CD4-positive, alpha-beta T cell treated with Interleukin-4 for 1 hour (primary cell): ENCODE measurements around the gene NUCB2.

Experiments
- DNase-seq, 2 donors: peaks; one replicate each; pipeline ENCODE4 v3.0.0-alpha.2; 2020 to 2022

The NUCB2 gene

DNA sequence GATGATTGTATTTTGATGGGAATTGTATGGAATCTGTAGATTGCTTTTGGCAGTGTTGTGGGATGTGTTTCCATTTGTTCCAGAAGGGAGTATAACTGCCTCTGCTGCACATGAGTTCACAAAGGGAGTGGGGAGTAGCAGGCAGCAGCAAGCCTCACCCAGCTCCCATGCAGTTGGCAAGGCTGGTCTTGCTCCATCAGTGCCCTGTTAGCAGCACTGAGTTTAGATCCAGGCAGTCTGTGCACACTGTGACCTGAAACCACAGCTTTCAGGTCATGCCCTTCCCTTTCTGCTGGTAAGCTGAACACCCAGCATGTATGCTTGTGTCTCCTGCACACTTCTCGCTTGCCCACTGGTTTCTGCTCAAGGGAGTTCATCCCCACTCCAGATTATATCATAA, 3.7 kb upstream of the NUCB2 start:
- DNase-seq = no peak

DNA sequence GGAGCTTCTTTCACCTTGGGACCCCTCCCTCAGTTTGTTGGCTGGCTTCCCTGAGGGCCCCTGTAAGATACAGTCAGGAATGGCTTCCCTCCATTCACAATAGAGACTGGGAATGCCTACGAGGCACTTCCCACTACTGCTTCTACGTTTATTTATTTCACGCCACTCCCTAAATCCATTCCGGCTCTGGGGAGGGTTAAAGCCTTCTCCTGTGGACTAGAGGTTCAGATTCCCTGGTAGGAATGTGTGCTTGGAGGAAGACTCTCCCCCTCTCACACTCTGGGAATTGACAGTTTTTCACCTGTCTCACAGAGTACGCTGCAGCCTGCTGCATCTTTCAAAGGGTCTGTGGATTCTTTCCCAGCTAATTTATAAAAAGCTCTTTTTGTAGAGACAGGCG, 3.3 kb upstream of the NUCB2 start:
- no peak for DNase-seq

DNA sequence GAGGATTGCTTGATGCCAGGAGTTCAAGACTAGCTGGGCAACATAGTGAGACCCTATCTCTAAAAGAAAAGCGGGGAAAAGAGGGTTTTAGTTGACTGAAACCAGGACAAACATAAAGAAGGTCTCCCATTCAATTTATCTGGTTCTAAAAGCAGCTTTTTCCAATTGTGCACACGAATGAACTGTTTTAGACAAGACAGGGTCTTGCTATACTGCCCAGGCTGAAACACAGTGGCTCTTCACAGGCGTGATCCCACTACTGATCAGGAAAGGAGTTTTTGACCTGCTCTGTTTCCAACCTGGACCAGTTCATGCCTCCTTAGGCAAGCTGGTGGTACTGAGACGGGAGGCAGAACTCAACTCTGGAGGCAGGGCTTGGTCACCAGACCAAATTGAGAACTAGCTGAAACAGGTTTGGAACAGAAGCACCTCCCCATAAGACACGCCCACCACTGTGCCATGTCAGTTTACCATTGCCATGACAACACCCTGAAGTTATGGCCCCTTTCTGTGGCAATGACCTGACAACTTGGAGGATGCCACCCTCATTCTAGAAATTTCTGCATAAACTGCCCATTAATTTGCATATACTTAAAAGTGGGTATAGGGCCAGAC, 2.8 kb upstream of the NUCB2 start:
- DNase-seq = peak in 1 of 2 donors; percentile 53

DNA sequence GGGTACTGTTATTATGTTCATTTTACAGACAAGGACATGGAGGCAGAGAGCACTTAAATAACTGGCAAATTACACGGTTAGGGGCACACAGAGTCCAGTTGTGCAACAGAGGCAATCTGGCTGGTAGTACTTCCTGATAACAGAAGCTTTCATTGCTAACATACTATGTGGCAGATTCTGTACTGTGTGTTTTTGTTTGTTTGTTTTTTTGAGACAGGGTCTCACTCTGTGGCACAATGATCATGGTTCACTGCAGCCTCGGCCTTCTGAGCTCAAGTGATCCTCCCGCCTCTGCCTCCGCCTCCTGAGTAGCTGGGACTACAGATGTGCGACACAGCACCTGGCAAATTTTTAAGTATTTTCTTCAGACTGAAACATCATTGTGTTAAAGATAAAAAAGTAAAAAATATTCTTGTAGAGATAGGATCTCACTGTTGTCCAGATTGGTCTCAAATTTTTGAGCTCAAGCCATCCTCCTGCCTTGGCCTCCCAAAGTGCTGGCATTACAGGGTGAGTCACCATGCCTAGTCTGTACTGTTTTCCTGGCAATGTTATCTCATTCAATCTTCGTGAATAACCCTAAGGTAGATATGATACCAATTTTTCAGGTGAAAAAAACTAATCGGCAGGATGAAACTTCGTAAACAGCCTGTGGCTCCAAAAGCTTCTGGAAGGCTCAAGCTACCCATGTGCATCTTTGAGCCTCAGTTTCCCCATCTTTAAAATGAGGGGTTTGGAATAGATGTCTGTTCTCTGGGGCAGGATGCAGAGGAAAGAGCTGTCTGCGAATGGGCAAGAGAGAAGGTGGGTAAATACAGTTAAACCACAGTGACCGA, 921 bp upstream of the NUCB2 start:
- no peak for DNase-seq

DNA sequence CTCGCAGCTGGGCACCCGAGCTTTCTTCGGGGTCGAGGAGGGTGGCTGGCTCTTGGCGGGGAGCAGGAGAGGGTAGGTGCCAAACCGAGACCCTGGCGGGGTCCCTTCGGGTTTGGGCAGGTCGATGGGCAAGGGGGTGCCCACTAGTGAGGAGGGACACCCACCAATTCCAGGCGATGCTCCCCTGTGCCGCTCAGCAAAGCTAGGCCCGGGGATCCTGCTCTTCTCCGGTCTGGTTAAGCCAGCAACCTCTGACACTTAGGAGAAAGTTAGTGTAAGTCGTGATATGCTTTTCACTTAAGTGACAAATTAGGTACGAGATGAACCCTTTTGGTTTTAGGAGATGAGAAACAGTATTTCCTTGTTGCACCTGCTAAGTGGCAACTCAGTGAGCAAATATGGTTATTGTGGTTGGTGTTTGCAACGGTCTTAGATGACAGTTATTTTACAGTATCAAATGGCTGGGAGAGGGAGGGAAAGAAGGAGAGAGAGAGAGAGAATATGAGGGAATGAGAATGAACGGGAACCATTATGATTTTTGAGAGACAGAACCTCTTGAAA, 565 bp downstream of the NUCB2 start:
- DNase-seq = peak in 1 of 2 donors; percentile 54

DNA sequence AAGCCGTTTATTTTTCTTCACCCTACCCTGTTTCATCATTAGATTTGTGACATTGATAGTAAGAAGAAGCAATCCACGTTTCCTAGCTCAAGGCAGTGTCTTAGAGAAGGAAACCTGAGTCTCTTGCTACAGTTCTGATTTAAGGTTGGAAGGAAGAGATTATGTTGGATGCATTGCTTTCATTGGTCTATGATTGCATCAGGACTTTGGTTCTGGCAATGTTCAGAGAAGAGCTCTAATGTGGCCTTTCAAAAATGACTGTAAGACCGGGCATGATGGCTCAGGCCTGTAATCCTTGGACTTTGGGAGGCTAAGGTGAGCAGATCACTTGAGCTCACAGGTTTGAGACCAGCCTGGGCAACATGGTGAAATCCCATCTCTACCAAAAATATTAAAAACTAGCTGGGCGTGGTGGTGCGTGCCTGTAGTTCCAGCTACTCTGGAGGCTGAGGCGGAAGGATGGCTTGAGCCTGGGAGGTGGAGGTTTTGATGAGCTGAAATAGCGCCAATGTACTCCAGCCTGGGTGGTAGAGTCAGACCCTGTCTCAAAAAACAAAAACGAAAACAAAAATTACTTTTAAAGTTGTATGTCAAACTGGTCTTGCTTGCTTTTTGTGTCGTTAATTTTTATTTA, 4.1 kb downstream of the NUCB2 start:
- DNase-seq = no peak

DNA sequence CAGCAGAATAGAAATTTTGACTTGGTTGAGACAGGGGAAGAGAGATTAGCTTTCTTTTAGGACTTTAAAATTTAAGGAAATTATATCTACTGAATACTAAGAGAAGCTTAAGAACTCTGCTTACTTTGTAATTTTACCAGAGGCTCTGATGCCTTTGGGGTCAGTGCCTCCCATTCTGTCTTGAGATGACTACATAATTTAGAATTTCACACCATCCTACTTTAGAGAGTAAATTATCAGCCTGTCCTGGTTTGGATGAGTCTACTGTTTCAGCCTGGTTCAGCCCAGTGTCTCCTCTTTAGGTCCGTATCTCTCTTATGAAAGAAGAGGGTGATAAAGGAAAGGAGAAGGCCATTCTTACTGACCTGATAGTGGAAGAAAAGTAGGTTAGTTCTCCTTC, 9.8 kb downstream of the NUCB2 start:
- no peak for DNase-seq

DNA sequence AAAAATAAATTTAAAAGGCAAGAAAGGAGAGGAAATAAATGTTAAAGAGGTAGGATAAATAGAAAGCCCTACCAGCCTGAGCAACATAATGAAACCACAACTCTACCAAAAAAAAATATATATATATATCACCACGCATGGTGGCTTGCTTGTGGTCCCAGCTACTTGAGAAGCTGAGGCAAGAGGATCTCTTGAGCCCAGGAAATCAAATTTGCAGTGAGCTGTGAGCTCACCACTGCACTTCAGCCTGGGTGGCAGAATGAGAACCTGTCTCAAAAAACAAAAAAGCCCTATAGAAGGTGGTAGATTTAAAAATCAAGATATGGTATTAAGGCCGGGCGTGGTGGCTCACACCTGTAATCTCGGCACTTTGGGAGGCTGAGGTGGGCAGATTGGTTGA, 10.5 kb downstream of the NUCB2 start:
- DNase-seq = peak; percentile 12 to 38

DNA sequence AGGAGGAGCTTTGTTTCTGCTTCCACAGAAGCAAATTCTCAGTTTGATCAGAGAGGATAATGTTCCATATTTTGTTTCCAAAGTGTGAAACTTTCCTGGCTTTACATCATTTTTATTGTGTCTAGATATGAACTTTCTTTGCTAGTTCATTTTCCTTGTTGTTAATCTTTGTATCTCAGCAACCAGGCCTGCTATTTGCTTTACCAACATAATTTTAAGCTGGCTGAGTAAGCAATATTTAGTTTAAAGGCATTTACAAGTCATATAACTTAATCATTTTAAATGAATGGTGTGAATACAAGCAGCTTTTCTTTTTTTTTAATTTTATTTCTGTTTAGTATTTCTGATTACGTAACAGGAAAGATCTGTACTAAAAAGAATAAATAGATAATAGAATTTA, 15.2 kb downstream of the NUCB2 start:
- no peak for DNase-seq

DNA sequence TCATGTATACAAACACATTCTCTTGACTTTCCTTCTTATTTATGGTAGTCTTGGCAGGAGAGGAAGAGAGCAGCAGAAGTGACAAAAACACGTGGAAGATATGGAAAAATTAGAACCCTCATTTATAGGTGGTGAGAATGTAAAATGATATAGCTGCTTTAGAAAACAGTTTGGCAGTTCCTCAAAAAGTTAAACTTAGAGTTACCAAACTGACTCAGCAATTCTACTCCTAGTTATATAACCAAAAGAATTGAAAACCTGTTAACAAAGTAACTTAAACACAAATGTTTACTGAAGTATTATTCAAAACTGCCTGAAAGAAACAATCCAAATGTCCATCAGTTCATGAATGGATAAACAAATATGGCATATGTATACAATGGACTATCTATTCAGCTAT, 16.8 kb downstream of the NUCB2 start:
- DNase-seq = no peak

DNA sequence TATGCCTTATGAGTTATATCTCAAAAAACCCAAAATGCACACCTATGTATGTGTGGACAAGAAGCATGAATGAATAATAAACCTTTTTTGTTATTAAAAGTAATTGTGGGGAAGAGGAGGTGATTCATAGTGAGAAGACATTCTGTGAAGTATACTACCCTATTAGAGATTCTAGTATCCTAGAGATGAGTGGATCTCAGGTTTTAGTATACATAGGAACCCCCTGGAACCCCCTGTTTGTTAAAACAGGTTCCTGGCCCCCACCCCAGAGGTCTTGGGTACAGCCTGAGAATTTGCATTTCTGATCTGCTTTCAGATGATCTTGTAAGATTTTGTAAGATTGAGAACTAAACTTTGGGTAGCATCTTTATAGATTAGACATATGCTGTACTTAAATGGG, 17.5 kb downstream of the NUCB2 start:
- DNase-seq = no peak

DNA sequence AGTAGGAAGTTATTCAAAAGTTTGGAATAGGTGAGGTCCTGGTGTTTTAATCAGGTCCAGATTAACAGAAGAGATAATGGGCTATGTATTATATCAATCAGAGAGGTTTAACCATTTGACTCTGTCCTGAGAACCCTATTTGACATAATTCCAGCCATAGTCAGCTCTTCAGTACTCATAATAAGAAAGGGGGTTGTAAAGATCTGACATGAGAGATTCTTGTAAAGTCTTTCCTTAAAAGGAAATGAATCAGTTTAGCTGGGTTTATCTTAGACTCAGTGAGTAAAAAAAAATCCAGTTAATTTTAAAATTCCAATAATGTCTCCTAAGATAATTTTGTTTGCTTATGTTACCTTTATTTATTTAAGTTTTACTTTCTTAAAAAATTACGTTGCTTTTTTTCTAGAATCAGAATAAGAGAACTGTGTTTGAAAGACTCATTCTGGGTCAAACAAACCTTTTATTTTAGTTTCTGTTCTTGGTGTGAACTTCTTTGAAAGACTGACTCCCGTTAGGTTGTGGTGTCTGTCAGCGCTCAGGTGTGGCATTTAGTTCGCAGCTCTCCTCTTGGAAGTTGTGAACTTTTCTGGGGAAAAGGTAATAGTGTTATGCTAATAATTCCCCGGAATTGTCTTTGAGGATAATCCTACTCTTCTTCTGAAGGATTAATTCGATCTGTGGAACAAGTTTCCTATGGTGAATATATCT, 20.5 kb downstream of the NUCB2 start:
- DNase-seq = no peak

DNA sequence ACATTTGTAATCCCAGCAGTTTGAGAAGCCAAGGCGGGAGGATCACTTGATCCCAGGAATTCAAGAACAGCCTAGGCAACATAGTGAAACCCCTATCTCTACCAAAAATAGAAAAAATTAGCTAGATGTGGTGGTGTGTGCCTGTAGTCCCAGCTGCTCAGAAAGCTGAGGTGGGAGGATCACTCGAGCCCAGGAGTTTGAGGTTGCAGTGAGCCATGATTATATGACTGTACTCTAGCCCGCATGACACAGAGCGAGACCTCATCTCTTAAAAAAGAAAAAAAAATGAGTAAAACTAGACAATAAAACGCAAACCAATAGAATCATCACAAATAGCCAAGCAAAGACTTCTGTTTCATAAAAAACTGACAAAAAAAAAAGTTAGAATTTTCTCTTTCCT, 21.8 kb downstream of the NUCB2 start:
- DNase-seq = no peak

DNA sequence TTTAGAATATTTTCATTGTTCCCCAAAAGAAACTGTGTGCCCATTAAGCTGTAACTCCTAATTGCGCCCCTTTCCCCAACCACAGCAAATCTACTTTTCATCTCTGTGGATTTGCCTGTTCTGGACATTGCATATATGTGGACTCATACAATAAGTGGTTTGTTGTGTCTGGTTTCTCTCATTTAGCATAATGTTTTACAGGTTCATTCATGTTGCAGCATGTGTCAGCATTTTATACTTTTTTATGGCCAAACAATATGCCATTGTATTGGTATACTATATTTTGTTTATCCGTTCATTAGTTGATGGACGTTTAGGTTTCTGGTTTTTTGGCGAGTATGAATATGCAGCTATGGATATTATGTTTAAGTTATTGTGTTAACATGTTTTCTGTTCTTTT, 23.8 kb downstream of the NUCB2 start:
- no peak for DNase-seq

DNA sequence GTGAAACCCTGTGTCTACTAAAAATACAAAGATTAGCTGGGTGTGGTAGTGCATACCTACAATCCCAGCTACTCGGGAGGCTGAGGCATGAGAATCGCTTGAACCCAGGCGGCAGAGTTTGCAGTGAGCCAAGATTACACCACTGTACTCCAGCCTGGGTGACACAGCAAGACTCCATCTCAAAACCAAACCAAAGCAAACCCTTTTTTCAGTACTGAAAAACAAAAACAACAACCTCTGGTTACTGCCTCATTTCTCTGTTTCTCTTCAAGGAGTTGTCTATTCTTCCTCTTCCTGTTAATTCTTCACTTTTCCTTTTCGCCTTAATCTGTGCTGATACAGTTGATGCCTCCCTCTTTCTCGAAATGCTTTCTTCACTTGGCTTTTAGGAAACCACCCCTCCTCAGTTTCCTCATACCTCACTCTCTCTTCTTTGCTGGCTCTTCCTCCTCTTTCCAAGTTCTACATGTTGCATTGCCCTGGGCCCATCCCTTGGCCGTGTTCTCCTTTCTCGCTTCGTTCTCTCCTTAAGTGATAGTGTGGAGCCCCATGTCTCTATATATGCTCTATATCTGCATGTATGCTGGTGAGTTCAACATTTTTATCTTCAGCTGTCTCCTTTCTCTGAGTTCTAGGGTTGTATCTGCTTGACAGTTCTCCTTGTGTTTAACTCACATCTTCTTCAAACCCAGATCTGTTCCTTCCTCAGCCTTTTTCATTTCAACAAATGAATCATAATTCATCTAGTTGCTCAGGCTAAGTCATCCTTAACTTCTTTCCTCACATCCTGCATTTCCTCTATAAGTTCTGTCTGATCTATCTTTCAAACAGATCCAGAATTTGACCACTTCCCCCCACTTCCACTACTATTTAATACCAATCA, 37.1 kb downstream of the NUCB2 start:
- no peak for DNase-seq

DNA sequence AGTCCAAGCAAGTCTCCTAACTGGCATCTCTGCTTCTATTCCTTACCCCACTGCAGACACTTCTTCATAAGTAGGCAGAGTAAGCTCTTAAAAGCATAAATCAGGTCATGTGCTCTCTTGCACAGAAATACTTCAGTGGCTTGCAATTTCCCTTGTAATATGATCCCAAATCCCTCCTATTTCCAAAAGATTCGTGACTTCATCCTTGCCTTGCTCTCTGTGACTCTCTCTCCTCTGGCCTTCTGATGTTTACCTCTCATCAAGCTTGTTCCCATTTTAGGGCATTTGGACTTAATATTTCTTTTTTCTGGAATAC, 37.7 kb downstream of the NUCB2 start:
- no peak for DNase-seq

DNA sequence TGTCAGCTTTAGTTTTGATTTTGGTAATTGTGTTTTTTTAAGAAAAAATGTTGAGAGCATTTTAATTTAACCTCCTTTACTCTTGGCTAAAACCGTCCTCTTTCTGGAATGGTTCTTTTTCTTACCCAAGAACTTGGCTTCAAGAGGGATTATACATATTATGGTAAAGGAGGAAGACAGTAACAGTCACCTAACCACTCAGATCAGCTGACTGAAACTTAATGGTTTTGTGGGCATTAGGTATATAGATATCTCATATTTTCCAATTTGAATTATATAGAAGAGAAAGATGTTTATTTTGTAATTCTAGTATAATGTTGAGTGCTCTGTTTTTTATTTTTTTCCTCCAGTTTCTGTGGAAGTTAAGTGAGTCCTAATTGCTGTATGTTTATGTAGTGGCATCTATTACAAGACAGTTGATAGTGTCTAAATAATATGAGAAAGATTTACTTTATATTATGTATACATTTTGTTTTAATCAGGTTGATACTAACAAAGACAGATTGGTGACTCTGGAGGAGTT, 38.4 kb downstream of the NUCB2 start:
- DNase-seq = no peak

DNA sequence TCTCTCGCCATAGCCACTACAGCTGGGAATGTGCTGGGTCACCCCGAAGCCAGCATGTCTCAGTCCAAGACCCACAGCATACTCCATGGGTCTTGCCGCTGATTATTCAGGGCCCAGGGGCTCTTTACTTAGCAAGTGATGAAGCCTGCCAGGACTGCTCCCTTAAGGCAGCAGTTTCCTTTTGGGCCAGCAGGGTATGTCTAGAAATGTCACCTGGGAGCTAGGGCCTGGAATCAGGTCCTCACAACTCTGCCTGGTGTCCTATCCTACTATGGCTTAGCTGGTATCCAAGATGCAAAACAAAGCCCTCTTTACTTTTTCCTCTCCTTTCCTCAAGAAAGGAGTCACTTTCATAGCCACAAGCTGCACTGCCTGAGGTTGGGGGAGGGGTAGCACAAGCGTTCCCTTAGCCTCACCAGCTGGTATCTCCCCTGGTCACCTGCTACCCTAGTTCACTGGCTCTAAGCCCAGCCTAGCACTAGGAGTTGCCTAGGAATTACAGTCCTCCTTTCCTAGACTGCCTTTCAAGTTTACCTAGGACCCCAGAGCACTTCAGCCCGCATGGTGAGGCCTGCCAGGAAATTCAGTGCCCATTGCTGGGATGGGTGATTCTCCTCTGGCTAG, 52.4 kb downstream of the NUCB2 start:
- DNase-seq = no peak

DNA sequence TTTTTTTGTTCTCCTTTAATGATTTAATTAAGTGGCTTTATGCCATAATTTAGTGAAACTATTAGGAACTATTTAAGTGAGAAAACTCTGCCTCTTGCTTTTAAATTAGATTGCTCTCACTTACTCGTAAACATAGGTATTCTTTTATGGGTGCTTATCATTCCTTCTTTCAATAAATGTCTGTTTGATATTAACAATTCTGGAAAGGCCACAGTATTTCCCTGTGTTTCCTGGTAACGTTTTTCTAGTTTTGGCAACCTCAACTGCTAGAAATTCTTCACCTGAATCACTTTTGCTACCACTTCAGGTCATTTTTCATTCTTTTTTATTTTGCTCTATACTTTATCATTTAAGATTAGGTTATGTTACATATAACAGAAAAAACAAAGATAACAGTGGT, 55.1 kb downstream of the NUCB2 start:
- no peak for DNase-seq

DNA sequence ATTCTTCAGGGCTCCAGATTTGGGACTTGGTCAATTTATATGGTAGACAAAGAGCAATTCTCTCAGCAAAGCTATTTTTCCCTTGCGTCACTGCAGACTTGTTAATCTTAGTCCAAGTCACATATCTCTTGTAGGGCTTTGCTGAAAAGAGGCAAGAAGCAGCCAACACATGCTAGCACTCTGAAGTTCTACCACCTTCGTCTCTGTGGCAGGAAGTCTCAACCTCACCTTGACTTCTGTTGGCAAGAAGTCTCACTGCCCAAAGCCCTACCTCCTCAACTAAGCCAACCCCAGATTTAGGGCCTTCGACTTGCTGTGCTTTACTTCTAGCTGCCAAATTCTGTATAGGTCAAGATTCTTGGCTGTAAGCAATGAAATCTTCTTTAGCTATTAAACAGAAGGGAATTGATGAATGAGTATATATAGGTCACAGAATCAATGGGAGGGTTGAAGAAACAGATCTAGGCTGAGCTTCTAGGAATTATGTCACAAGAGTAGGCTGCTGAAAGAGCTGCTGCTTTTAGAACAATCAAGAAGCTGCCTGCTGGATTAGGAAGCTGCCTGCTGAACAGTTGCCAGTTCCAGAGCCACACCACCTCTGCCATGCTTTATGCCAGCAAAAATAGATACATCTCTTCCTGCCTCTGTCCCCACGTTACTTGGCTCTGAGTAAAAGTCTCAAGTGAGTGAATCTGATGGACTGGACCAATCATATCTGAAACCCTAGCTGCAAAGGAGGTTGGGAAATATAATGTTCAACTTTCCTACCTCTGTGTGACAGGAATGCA, 57.5 kb downstream of the NUCB2 start:
- peak in 1 of 2 donors; percentile 17 for DNase-seq

DNA sequence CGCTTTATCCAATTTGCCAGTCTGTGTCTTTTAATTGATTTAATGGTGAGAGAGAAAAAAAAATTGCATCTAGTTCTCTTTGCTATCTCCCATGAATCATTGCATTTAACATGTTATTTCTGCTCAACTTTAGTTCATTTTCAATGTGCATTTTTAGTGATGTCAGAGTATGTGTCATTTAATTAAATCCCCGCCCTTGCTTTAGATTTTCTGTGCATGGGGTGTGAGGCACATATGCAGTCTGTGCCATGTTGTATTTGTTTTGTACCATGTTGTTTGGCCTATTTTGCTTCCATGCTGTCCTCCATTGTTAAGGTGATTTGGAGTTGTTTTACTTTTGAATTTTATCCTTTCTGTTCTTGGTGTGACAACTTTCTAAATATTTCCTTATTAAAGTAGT, 66.7 kb downstream of the NUCB2 start:
- DNase-seq = no peak
